ENCODE data around the gene TADA3.

The TADA3 gene

GRCh38 chr3:9818666-9819335 is 26.5 kb upstream of the TADA3 start:
- CTCF ChIA-PET = no interaction called here
- H3K4me3 Mint-ChIP-seq = no peak overlapping the region
- H3K27me3 Mint-ChIP-seq = no peaks in the 10 kb centered on the region
- H3K4me1 Mint-ChIP-seq = no peaks in the 10 kb centered on the region
- DNase-seq = no peak
- H3K27ac Mint-ChIP-seq = no peak overlapping the region
- H3K36me3 Mint-ChIP-seq = peaks cover 4% of the 10 kb centered on the region
- no peaks in the 10 kb centered on the region for H3K9me3 Mint-ChIP-seq

GRCh38 chr3:9817436-9817835 is 25.2 kb upstream of the TADA3 start:
- DNase-seq = no peak
- peaks cover 8% of the 10 kb centered on the region for H3K36me3 Mint-ChIP-seq
- CTCF ChIA-PET = no interaction called here
- no peaks in the 10 kb centered on the region for H3K4me1 Mint-ChIP-seq
- no peak overlapping the region for H3K4me3 Mint-ChIP-seq
- H3K27ac Mint-ChIP-seq = no peak overlapping the region
- no peaks in the 10 kb centered on the region for H3K27me3 Mint-ChIP-seq
- H3K9me3 Mint-ChIP-seq = no peaks in the 10 kb centered on the region

GRCh38 chr3:9815986-9816385 is 23.7 kb upstream of the TADA3 start:
- Mint-ChIP-seq H3K27me3 (no peaks in the 10 kb centered on the region), H3K27ac (no peak overlapping the region), H3K4me1 (peaks cover 7% of the 10 kb centered on the region), H3K4me3 (no peak overlapping the region), H3K9me3 (no peaks in the 10 kb centered on the region), H3K36me3 (peaks cover 15% of the 10 kb centered on the region)
- no peak for DNase-seq
- CTCF ChIA-PET = no interaction called here

GRCh38 chr3:9812870-9813483 is 20.7 kb upstream of the TADA3 start:
- Mint-ChIP-seq H3K9me3 (no peaks in the 10 kb centered on the region), H3K4me3 (no peak overlapping the region), H3K36me3 (peaks cover 19% of the 10 kb centered on the region), H3K27ac (no peak overlapping the region), H3K27me3 (no peaks in the 10 kb centered on the region), H3K4me1 (peaks cover 32% of the 10 kb centered on the region)
- CTCF ChIA-PET = interaction anchor here (1.0 to 1.2 kb wide), 3 partner anchors 8 to 309 kb away, joined by 3 to 4 read pairs (median 3); no protein-coding TSS in a partner anchor
- DNase-seq = no peak

GRCh38 chr3:9810846-9811245 is 18.6 kb upstream of the TADA3 start:
- DNase-seq = no peak
- H3K36me3 Mint-ChIP-seq = peaks cover 36% of the 10 kb centered on the region
- no peaks in the 10 kb centered on the region for H3K27me3 Mint-ChIP-seq
- CTCF ChIA-PET = no interaction called here
- peak overlapping the region; percentile 73 for H3K27ac Mint-ChIP-seq
- peak overlapping the region; percentile 47 for H3K4me3 Mint-ChIP-seq
- H3K9me3 Mint-ChIP-seq = no peaks in the 10 kb centered on the region
- peaks cover 47% of the 10 kb centered on the region for H3K4me1 Mint-ChIP-seq

- CTCF ChIA-PET = no interaction called here
- H3K27ac Mint-ChIP-seq = peak overlapping the region; percentile 73
- H3K4me3 Mint-ChIP-seq = peak overlapping the region; percentile 47
- H3K36me3 Mint-ChIP-seq = peaks cover 40% of the 10 kb centered on the region
- peaks cover 47% of the 10 kb centered on the region for H3K4me1 Mint-ChIP-seq
- H3K27me3 Mint-ChIP-seq = no peaks in the 10 kb centered on the region
- H3K9me3 Mint-ChIP-seq = no peaks in the 10 kb centered on the region
- DNase-seq = no peak
Observed at GRCh38 chr3:9810433-9810770, 18.1 kb upstream of the TADA3 start.

- peak within 1 kb of the TSS; percentile 96 for H3K27ac Mint-ChIP-seq
- no peaks in the 10 kb centered on the region for H3K9me3 Mint-ChIP-seq
- CTCF ChIA-PET = interaction anchor here (0.9 to 1.2 kb wide), 3 partner anchors 19 to 28 kb away, joined by 3 to 4 read pairs (median 3); no protein-coding TSS in a partner anchor
- DNase-seq = peak; percentile 67
- H3K4me3 Mint-ChIP-seq = peak within 1 kb of the TSS; percentile 85
- H3K27me3 Mint-ChIP-seq = no peaks in the 10 kb centered on the region
- H3K4me1 Mint-ChIP-seq = peaks cover 47% of the 10 kb centered on the region
- peaks cover 44% of the 10 kb centered on the region for H3K36me3 Mint-ChIP-seq
Observed at GRCh38 chr3:9809615-9810432, 17.6 kb upstream of the TADA3 start, which contains the start of gene TTLL3. TTLL3 (plus strand) TSS chr3:9810262; CDS start chr3:9810662, 400 bp downstream.

GRCh38 chr3:9809239-9809614 is 17.0 kb upstream of the TADA3 start:
- CTCF ChIA-PET = interaction anchor here (0.9 to 1.5 kb wide), 4 partner anchors 18 to 124 kb away, joined by 3 to 4 read pairs (median 3); partner anchors contain the start of gene CRELD1
- Mint-ChIP-seq H3K27ac (peak overlapping the region; percentile 96), H3K9me3 (no peaks in the 10 kb centered on the region), H3K27me3 (no peaks in the 10 kb centered on the region), H3K4me3 (peak overlapping the region; percentile 85), H3K36me3 (peaks cover 50% of the 10 kb centered on the region), H3K4me1 (peaks cover 47% of the 10 kb centered on the region)
- no peak for DNase-seq

- Mint-ChIP-seq H3K27ac (peak overlapping the region; percentile 96), H3K36me3 (peaks cover 57% of the 10 kb centered on the region), H3K4me1 (peaks cover 47% of the 10 kb centered on the region), H3K27me3 (no peaks in the 10 kb centered on the region), H3K9me3 (no peaks in the 10 kb centered on the region), H3K4me3 (peak overlapping the region; percentile 9)
- peak; percentile 73 for DNase-seq
- CTCF ChIA-PET = interaction anchor here (0.8 to 1.5 kb wide), 5 partner anchors 17 to 125 kb away, joined by 3 to 4 read pairs (median 3); partner anchors contain the start of gene CRELD1
Observed at GRCh38 chr3:9808345-9809037, 16.2 kb upstream of the TADA3 start.

GRCh38 chr3:9807981-9808344 is 15.7 kb upstream of the TADA3 start:
- no peak overlapping the region for H3K4me3 Mint-ChIP-seq
- peak overlapping the region; percentile 96 for H3K27ac Mint-ChIP-seq
- CTCF ChIA-PET = interaction anchor here (0.6 to 1.5 kb wide), 4 partner anchors 81 to 594 kb away, joined by 3 to 4 read pairs (median 3); partner anchors contain the start of gene CRELD1
- no peaks in the 10 kb centered on the region for H3K9me3 Mint-ChIP-seq
- DNase-seq = no peak
- H3K27me3 Mint-ChIP-seq = no peaks in the 10 kb centered on the region
- H3K4me1 Mint-ChIP-seq = peaks cover 50% of the 10 kb centered on the region
- peaks cover 59% of the 10 kb centered on the region for H3K36me3 Mint-ChIP-seq

GRCh38 chr3:9806688-9807589 is 14.7 kb upstream of the TADA3 start:
- CTCF ChIA-PET = interaction anchor here (0.7 to 1.2 kb wide), 2 partner anchors 25 to 26 kb away, joined by 3 read pairs; no protein-coding TSS in a partner anchor
- Mint-ChIP-seq H3K9me3 (no peaks in the 10 kb centered on the region), H3K4me1 (peaks cover 50% of the 10 kb centered on the region), H3K36me3 (peaks cover 61% of the 10 kb centered on the region), H3K27ac (no peak overlapping the region), H3K4me3 (no peak overlapping the region), H3K27me3 (no peaks in the 10 kb centered on the region)
- no peak for DNase-seq

GRCh38 chr3:9806137-9806536 is 13.9 kb upstream of the TADA3 start:
- Mint-ChIP-seq H3K4me3 (no peak overlapping the region), H3K36me3 (peaks cover 60% of the 10 kb centered on the region), H3K9me3 (no peaks in the 10 kb centered on the region), H3K27ac (no peak overlapping the region), H3K4me1 (peaks cover 44% of the 10 kb centered on the region), H3K27me3 (no peaks in the 10 kb centered on the region)
- DNase-seq = no peak
- CTCF ChIA-PET = interaction anchor here (1.2 kb wide), 1 partner anchor 27 kb away, joined by 3 read pairs; no protein-coding TSS in a partner anchor

- CTCF ChIA-PET = interaction anchor here (1.1 to 1.3 kb wide), 3 partner anchors 8 to 12 kb away, joined by 3 read pairs; partner anchors contain the start of gene ARPC4
- H3K36me3 Mint-ChIP-seq = peaks cover 66% of the 10 kb centered on the region
- no peak overlapping the region for H3K27ac Mint-ChIP-seq
Observed at GRCh38 chr3:9804996-9805395, 12.7 kb upstream of the TADA3 start.

More at GRCh38 chr3:9804996-9805395, 12.7 kb upstream of the TADA3 start:
- Mint-ChIP-seq H3K4me3 (no peak overlapping the region), H3K27me3 (no peaks in the 10 kb centered on the region), H3K9me3 (no peaks in the 10 kb centered on the region), H3K4me1 (peaks cover 35% of the 10 kb centered on the region)
- no peak for DNase-seq

Measured in activated naive CD4-positive, alpha-beta T cell treated with anti-CD3 and anti-CD28 coated beads, Interleukin-2, amount 10 ng/mL, durations not matched to agents 7 days and 5 days (primary cell).